HG02759 (cell line): ENCODE results near the gene PIANP.

Source experiments
- ATAC-seq: cut with Tn5 transposase; IDR thresholded peaks from one replicate; pipeline ENCODE4 v1.9.1; 2021; ENCODE audit warnings: mild to moderate bottlenecking, moderate library complexity; ENCODE audit not compliant: unreplicated experiment

PIANP gene

GRCh38 chr12:6672143-6672542 lies 28.5 kb downstream of the PIANP start:
- ATAC-seq, result no peak

- no peak for ATAC-seq
Measured at GRCh38 chr12:6667559-6668210, 32.9 kb downstream of the PIANP start.

- no peak for ATAC-seq
Measured at GRCh38 chr12:6666211-6666610, 34.4 kb downstream of the PIANP start.

- no peak for ATAC-seq
Measured at GRCh38 chr12:6664902-6665301, 35.7 kb downstream of the PIANP start.

GRCh38 chr12:6662906-6663742 lies 37.5 kb downstream of the PIANP start, which contains the start of gene ING4:
ING4 (minus strand) TSS chr12:6663119; CDS start chr12:6663101, 18 bp downstream.
- peak; percentile 98 for ATAC-seq

GRCh38 chr12:6662602-6662905 lies 38.1 kb downstream of the PIANP start:
- ATAC-seq, result peak; percentile 29

- ATAC-seq, result no peak
Measured at GRCh38 chr12:6653987-6654386, 46.6 kb downstream of the PIANP start.

GRCh38 chr12:6653342-6653741 lies 47.3 kb downstream of the PIANP start:
- ATAC-seq, result no peak

GRCh38 chr12:6652391-6652790 lies 48.2 kb downstream of the PIANP start:
- ATAC-seq, result no peak

GRCh38 chr12:6650832-6651231 lies 49.8 kb downstream of the PIANP start:
- ATAC-seq, result no peak

- ATAC-seq, result peak; percentile 61
Measured at GRCh38 chr12:6647083-6647604, 53.5 kb downstream of the PIANP start, which contains the start of gene ACRBP. ACRBP (minus strand) TSS chr12:6647432; CDS start chr12:6647366, 66 bp downstream.

GRCh38 chr12:6646276-6647082 lies 54.1 kb downstream of the PIANP start:
- ATAC-seq, result no peak

GRCh38 chr12:6644903-6645302 lies 55.7 kb downstream of the PIANP start:
- no peak for ATAC-seq

- no peak for ATAC-seq
Measured at GRCh38 chr12:6644257-6644596, 56.4 kb downstream of the PIANP start.
